NOMO-1 treated with DMSO at 0.1 percent for 48 hours (cell line): ENCODE results near the gene IVL.

Experiments
- DNase-seq: peaks from one replicate; lab custom pipeline; 2025; ENCODE audit not compliant: unreplicated experiment; lab: John Stamatoyannopoulos, UW

Gene IVL

DNA sequence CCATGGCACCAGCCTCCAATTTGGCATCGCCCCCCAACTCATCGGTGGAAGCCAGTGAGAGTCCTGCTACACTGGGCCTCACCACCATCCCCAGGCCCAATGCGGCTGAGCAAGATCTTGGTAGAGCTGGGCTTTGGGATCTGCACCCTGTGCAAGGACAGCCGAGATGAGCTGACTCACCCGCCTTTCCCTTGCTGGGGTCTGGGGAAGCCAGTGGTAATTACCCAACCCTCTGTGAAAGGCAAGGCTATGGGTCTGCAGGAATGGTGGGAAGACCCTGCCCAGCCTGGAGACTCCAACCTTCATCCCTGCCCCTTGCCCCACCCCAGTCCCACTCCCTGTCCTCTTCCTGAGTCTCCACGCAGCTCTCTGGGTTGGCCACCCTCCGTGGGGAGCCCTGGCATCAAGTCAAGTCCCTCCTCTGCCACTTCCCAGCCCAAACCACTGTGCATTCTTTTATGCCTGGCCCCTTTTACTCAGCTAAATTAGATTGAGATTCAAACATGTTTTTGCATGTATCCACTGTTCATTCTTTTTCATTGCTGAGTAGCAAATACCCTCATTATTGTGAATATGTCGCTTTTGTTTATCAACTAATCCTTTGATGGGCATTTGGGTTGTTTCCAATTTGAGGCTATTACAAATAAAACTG, 21.5 kb upstream of the IVL start:
- DNase-seq, result no peak

DNA sequence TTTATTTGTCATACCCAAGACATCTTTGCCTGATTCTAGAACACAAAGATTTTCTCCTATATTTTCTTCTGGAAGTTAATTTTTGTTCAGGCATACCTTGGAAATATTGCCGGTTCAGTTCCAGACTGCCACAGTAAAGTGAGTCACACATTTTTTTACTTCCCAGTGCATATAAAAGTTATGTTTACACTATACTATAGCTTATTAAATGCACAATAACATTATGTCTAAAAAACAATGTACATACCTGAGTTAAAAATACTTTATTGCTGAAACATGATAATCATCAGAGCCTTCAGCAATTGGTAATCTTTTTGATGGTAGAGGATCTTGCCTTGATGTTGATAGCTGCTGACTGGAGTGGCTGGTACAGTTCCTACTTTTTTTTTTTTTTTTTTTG, 20.2 kb upstream of the IVL start:
- DNase-seq, result no peak

DNA sequence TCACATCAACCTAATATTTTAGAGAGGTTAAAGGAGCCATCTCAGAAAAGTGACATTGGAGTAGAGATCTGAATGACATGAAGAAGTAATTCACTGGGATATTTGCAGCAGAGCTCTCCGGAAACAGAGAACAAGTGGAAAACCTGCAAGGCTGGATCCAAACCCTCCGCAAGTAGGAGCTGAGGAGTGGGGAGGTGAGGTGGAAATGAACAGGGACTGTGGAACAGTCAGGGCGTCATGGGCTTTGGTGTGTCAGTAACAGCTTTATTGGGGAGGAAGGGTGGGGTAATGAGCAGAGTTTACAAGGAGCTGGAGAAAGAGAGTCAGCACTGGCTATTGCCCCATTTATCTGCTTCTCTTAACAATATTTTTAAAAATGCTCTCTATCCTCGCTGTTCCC, 9.3 kb upstream of the IVL start:
- DNase-seq, result no peak

DNA sequence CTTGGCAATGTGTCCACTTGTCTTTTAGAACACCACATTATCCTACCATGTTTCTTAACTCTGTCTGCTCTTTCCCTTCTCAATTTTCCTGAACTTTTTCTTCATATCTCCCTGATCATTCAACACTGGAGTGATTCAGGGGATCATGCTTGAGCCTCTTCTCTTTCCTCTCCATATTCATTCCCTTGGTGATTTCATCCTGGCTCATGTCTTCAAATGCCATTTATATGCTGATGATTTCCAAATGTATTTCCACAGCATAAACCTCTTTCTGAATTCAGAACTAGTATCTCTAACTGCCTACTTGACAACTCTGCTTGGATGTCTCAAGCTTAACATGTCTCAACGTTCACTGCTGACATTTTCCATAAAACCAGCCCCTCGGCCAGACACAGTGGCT, 8.5 kb upstream of the IVL start:
- no peak for DNase-seq

DNA sequence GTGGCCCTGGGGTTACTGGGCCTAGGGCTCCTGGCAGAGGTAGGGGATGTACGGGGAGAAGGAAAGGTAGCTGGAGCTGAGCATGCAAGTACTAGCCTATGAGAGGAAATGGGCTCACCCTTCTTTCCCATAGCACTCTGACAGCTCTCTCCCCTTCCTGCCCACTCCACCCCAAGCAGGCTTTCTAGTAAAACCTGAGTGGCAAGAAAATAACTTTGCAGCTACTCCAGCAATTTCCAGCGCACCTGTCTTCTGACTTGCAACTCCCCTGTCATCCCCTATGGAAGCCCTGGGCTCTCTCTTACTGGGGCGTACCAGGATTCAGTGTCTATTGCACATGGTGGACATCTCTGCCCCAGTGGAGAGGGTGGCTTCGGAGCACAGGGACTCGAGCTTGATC, 6.7 kb upstream of the IVL start:
- no peak for DNase-seq

DNA sequence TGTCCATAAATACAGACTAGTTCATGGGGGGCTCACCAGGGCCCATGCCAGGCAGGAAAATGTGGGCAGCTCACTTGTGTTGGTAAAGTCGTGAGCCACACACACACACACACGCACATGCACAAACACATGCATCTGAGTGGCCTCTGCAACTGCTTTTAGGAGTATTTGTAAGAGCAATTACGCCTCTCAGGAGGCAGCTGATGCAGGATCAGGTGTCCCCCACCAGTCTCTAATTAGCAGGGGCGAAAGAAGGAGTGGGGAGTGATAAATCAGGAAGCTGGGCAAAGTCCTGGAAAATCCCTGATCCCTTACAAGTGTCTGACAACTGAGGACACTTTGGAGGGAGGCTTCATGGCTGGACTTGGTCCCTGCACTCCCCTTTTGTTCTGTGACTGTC, 5.7 kb upstream of the IVL start:
- DNase-seq, result no peak

DNA sequence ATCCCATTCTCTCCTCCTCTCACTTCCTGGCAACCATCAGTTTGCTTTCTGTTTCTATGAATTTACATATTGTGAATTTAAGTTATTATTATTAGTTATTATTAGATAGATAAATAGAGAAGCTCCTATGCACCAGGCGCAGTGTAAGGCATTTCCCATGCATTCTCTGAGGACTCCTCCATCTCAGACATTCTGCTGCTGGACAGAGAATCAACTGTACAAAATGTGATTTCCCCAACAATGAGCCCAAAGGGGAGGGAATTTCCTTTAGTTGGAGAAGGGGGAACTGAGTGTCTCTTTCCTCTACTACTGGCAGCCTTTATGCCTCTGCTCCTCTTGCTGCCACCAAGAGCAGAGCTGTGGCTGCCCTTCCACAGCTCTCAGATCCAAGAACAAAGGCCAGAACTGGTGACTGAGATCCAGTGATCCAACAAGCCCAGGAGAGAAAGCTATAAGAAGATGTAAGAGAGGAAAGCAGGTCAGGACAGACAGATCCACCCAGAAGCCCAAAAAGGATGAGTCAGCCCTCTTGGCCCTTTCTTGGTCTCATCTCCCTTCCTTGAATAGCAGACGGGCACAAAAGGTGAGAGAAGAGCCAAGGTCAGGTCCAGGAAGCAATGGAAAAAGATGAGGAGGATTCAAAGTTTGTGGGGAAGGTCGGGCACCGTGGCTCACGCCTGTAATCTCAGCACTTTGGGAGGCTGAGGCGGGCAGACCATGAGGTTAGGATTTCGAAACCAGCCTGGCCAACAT, 3.5 kb upstream of the IVL start:
- DNase-seq, result no peak

DNA sequence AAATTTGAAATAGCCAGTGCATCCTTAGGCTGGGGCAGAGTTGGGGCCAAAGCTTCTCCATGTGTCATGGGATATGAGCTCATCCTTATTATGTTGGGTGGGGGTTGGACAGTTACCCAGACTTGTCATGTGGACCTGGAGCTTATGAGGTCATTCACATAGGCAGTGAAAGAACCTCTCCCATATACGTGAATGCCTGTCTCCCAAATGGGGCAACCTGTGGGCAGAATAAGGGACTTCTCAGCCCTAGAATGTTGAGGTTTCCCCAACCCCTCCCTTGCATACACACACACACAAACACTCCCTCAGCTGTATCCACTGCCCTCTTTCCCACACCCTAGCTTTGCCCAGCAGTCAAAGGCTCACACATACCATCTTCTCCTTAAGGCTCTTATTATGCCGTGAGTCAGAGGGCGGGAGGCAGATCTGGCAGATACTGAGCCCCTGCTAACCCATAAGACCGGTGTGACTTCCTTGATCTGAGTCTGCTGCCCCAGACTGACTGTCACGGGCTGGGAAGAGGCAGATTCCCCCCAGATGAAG, 2.3 kb upstream of the IVL start:
- DNase-seq, result no peak

DNA sequence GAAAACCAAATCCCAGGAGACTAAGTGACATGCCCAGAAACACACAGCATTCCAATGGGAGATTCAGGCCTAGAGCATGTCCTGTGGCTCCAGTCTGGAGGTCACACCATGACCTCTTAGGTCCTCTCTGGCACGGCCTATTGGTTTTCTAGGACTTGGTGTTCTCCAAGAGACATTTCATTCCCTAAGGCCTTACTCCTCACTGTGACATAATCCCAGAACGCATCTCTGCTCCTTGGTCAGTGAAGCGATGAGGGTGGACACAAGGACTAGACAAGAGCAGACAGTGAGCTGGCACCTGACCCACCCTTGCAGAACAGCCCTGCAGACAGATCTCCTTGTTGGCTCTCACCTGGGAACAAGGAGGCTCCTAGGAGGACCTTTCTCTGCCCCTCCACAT, 860 bp downstream of the IVL start:
- no peak for DNase-seq

DNA sequence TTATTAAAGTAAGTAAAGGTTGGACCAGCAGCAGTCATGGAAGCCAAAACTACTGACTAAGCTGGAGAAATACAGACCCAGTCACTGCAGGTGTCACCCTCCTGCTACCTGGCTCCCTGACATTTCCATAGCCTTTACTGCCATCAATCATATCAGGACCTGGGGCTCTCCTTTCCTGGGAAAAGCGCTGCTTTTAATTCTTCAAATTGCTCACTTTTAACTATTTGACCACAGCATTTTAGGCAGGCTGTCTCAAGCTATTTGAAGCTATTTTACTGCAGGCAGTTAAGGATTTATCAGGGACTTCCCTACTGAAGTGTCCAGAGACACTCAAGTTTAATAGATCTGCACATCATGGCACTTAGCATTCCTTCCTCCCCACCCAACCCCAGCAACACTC, 4.1 kb downstream of the IVL start:
- no peak for DNase-seq

DNA sequence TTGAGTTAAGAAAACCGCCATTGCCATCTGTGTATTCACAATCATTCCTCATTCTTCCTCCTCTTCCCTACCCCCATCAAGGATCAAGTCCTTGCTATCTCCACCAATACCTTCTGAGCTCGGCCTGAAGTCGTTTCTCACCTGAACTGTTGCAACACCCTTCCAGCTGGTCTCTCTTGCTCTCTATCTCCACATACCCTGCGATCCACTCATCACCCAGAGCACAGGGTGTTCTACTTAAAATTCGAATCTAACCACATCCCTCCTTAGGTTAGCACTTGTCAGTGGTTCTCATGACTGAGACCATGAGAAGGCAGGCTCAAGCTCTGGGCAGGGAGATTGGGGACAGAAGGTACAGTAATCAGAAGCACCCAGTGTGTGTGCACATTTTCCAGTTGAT, 4.6 kb downstream of the IVL start:
- no peak for DNase-seq

DNA sequence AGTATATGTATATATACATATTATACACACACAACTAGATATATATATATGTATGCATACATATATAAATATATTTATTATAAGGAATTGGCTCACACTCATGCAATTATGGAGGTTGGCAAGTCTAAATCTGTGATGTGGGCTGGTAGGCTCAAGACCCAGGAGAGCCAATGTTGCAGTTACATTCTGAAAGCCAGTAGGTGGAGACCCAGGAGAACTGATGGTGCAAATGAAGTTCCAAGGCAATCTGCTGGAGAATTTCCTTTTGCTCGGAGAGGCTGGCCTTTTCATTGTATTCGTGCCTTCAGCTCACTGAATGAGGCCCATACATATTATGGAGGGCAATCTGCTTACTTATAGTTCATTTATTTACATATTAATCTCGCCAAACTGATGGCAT, 9.4 kb downstream of the IVL start:
- DNase-seq, result no peak

DNA sequence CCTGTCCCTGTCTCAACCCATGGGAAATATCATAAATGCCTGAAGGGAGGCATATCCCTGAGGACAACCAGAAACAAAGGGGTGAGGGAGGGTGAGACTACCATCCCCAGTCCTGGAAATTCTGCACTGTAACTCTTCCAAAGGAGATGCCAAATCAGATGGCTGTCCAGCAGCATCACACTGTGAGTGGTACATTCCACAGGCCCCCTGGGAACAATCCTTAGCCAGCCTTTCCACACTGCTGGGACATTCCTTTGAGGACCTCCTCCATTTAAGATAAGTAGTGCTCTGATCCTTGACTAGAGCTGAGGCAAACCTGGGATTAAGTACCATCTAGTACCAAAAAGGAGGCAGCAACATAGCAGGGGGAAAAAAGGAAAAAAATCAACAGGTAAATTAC, 10.7 kb downstream of the IVL start:
- DNase-seq, result no peak

DNA sequence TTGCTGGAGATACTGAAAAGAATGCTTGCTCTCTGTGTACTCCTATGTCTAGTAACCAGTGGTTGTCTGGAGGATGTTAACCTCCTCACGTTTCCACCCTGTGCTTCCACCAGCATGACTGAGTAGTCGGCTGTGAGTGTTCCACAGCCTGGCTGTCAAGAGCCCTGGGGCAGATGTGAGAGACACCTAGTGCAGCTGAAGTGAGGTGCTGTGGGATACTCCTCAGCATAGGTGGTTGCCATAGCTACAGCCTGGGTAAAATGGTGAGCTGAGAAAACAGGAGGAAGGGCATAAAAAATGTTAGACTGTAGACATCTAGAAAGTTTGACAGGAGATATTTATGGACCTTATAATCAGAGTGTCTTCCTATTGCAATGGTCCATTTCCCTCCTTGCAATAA, 15.8 kb downstream of the IVL start:
- no peak for DNase-seq

DNA sequence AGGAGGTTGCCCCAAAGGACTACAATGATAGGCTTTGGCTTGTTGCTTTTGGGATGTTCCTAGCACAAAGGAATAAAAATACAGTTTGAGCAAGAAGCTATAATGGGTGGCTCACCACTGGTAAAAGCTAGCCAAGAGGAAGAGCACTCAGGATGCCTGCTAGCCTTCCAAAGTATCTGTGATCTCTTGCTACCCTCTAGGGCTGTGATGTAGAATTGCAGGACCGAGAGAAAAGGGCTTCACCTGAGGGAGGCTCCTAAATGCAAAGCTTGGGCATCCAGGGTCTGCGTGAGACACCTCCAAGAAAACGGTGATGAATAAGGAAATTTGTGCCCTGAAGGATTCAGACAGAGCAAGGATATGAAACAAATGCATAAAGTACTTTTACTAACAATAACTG, 17.7 kb downstream of the IVL start:
- DNase-seq, result peak; percentile 6

DNA sequence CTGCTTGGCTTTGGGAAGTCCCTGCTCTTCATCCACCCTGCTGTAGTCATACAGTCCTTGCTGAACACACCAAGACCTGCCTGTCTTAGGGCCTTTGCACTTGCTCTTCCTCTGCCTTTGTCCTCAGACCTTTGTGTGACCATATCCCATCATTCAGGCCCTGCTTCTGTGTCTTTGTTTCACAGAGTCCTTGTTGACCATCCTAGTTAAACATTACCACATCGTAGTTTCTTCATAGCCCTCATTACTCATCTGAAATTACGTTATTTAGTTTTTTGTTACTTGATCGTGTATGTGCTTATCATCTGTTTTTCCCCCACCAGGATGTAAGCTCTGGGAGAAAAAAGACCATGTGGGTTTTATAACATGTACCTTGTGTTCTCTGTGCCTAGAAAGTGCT, 20.3 kb downstream of the IVL start:
- no peak for DNase-seq

DNA sequence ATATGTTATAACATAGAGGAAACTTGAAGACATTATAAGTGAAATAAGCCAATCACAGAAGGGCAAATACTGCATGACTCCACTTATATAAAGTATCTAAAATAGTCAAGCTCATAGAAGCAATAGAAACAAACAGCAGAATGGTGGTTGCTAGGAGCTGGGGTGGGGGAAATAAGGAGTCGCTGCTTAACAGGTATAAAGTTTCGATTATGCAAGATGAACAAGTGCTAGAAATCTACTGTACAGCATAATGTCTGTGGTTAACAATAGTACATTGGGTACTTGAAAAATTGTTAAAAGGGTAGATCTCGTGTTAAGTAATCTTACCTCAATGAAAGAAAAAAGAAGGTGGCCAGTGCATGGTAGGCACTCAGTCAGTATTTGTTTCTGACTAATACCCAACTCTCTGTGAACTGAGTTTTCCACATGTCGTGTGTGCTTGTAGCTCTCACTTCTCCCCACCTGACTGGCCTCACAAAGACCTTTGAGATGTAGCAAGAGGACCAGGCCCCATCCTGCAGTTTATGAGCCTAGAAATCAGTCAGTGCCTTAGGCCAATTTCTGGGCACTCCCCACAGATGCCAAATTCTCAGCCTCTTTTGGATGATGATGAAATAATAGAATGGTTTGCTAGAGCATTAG, 23.9 kb downstream of the IVL start:
- no peak for DNase-seq

DNA sequence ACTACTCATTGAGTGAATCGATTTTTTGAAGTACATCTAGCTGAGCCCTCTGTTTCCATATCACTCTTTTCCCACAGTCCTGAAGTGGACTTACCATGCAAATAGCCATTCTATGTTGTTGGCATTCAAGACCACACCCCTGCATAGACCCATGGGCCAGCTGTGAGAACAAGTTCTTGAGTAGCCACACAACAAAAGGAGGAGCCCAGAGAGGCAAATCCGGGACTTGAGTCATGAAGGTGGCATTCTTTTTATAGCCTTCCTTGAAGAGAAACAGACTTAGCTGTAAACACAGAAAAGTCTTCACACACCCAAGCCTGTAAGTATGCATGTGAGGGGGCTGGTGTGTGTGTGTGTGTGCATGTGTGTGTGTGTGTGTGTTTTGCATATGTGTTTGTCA, 24.9 kb downstream of the IVL start:
- no peak for DNase-seq

DNA sequence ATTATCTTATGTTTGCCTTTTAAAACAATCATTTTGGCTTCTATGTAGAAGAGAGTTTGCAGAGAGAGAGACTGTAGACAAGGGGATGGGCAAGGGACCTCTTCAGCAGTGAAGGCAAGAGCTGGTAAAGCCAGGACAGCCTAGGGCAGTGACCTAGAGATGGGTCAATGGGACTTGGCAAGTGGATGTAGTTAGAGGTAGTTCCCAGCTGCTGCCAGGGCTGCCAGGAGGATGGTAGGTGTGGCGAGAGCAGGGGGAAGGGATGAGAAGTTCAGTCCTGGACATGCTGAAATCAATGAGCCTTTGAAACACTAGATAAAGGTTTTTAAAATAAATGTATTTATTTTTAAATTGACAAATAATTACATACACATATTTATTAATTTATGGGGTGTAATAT, 32.3 kb downstream of the IVL start:
- no peak for DNase-seq

DNA sequence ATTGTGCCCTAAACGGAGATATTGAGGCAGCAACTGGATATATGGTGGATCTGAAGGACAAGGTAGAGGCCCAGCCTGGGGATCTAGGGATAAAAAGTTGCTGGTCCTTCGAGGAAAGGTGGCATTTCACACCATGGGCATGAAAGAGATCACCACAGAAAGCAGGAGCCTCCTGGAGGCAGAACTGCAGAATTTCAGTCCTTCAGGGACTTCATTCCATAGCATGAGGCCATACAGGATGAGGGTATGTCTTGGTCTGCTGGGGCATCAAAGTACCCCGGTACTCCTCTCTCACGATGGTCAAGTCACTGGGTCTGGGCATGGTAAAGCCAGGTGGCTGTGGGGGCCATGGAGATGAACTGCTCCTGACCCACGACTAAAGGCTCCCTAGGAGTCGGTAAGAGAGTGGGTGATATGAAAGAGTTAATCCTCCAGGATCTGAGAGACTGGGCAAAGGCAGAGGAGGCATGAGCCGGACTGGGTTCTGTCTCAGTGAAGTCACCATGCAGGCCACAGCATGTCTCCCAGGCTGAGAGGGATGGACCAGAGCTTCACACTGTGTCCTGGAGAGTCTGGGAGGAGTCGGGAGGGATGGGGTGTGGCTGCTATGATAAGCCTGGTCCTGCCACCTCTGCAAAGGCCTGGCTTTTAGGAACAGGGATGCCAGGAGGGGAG, 32.8 kb downstream of the IVL start:
- no peak for DNase-seq

DNA sequence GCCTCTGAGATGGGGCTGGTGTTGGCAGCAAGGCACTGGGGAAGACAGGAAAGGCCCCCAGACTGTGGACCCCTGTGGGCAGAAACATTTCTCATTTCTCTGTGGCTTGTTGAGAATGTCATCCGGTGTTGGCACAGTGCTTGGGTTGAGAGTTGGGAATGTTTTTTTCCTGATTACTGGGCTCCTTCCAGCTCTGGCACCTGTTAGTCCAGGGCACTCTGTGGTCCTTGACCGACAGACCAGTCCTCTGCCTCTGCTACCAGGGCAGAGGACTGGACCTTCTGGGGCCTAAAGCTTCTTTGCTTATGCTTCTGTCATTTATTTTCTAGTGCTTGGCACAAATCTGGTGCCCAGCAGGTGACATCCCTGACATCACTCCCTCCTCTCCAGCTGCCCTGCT, 33.8 kb downstream of the IVL start:
- no peak for DNase-seq

DNA sequence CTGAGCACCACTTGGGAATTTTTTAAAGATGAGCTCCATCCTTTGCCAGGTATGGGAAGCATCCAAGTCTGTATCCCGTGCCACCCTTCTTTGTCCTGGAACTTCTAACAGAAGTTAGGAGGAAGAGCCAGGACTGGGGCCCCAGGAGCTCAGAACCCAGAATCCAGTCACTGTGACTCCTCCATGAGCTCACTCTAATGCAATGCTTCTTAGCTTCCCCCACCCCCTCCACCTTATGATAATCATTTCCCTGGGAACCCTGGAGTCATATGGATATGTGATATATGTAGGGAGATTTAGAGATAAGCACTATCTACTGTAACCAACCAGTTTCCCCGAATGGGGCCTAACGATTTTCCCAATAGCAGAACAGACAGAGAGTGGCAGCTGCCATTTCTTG, 37.9 kb downstream of the IVL start:
- no peak for DNase-seq
